Measurements from ENCODE around the gene CELF1. TPM values are rescaled to one million over a fixed set of nuclear protein-coding genes. Genes with fewer than 3 reads are reported as not detected.

The CELF1 gene
- total and polyA plus RNA-seq, 10 of the 15 experiments (the other 5 are each of a cell fraction or from before 2014, with no cell fraction given): 35.3 to 128 (median 85.7) TPM

GRCh38 chr11:47483457-47483856 is 69.5 kb downstream of the CELF1 start:
- ChIA-PET POLR2A (no interaction called here), RAD21 (ENCODE audit: unreplicated experiment) (no interaction called here), SMC1A (ENCODE audit: uncharacterized antibody, unreplicated experiment) (no interaction called here), CTCF (no interaction called here)
- Histone ChIP-seq H3K36me3 (ENCODE audit: control insufficient read depth in 2 of 2, insufficient read depth in 2 of 2, low read length in 1 of 2) (peaks cover 16 to 30% of the 10 kb centered on the region in 2 experiments), H3K27ac (ENCODE audit: control insufficient read depth, insufficient read depth) (no peak overlapping the region), H3K27me3 (replicated peaks in 1 of 2; ENCODE audit: control insufficient read depth in 2 of 2, insufficient read depth in 2 of 2, low read length in 1 of 2) (no peaks in the 10 kb centered on the region), H3K4me1 (ENCODE audit: control insufficient read depth, insufficient read depth, low read length) (no peaks in the 10 kb centered on the region), H3K9me3 (replicated peaks; ENCODE audit: control insufficient read depth, insufficient read depth, low read length) (no peaks in the 10 kb centered on the region), H3K4me3 (no peak overlapping the region), H3K4me2 (ENCODE audit: control insufficient read depth, insufficient read depth) (no peak overlapping the region), H2AFZ (ENCODE audit: control insufficient read depth, low read depth, low read length) (no peak overlapping the region), H4K20me1 (ENCODE audit: control insufficient read depth, insufficient read depth) (no peaks in the 10 kb centered on the region), H3K79me2 (ENCODE audit: control insufficient read depth, insufficient read depth, low read length) (no peaks in the 10 kb centered on the region), H3K9ac (ENCODE audit: control insufficient read depth, insufficient read depth, low read length) (no peak overlapping the region)
- intact Hi-C loops (cut with micrococcal nuclease; ENCODE audit: unreplicated experiment) (no loop called here), in situ Hi-C loops (cut with MboI) (no loop called here)
- WGBS (ENCODE audit: insufficient coverage, insufficient replicate concordance, low lambda C conversion rate, missing lambda C conversion rate): 89% methylated on average over 1 of the region's 1 CpG
- no peak for FAIRE-seq
- TF ChIP-seq PML (IDR thresholded peaks at IDR 0.05; ENCODE audit: low read length) (no peak), CEBPB (IDR thresholded peaks at IDR 0.05; ENCODE audit: borderline replicate concordance in 1 of 2, low read depth in 2 of 2, low read length in 2 of 2) (no peak), CHD4 (IDR thresholded peaks at IDR 0.05) (no peak), TAF1 (IDR thresholded peaks at IDR 0.05; ENCODE audit: borderline replicate concordance, low read depth, low read length) (no peak), IRF5 (IDR thresholded peaks at IDR 0.05; ENCODE audit: borderline replicate concordance) (no peak), ZBTB40 (IDR thresholded peaks at IDR 0.05; ENCODE audit: borderline replicate concordance) (no peak), EZH2 (IDR thresholded peaks at IDR 0.05; ENCODE audit: borderline replicate concordance, control insufficient read depth, low read depth, low read length) (no peak), RAD21 (IDR thresholded peaks at IDR 0.05; ENCODE audit: insufficient read depth, low read depth, low read length) (no peak), ZNF384 (IDR thresholded peaks at IDR 0.05; ENCODE audit: borderline replicate concordance, low read depth, low read length) (no peak), CBX5 (IDR thresholded peaks at IDR 0.05; ENCODE audit: low read depth) (no peak), YBX1 (IDR thresholded peaks at IDR 0.05) (no peak), SUZ12 (IDR thresholded peaks at IDR 0.05; ENCODE audit: unreplicated experiment) (no peak), CHD2 (IDR thresholded peaks at IDR 0.05; ENCODE audit: borderline replicate concordance, low read depth, low read length) (no peak), SPI1 (IDR thresholded peaks at IDR 0.05; ENCODE audit: borderline replicate concordance, insufficient read depth, low read depth, low read length) (no peak), RELA (IDR thresholded peaks at IDR 0.05; ENCODE audit: borderline replicate concordance, partially characterized antibody) (no peak)
- BruUV-seq (replicated peaks): no TSS peak
- no peak for DNase-seq (ENCODE audit: low read depth, low spot score)
- ATAC-seq: no peak
